Spinal cord (tissue), 10 donors: ENCODE data around the gene IL17D. TPM values are rescaled to one million over a fixed set of nuclear protein-coding genes. Genes with fewer than 3 reads are reported as not detected.

Experiments used
- DNase-seq, 6 donors: peaks; one replicate each; pipeline versions ENCODE4 v3.0.0 to v3.0.0-alpha.2; 2013 to 2015; ENCODE audit warnings: low spot score in 6 of 6, low read depth in 4 of 6
- H3K27ac ChIP-seq: one replicate; pipeline ENCODE4 v1.5.1; 2013; ENCODE audit warnings: low read depth, low read length, control low read depth
- H3K27me3 ChIP-seq: one replicate; pipeline ENCODE4 v1.6.1; 2013; ENCODE audit warnings: low read length; ENCODE audit not compliant: control insufficient read depth, insufficient read depth
- H3K36me3 ChIP-seq: one replicate; pipeline ENCODE4 v1.6.1; 2013; ENCODE audit warnings: low read length; ENCODE audit not compliant: control insufficient read depth, insufficient read depth
- H3K4me1 ChIP-seq: one replicate; pipeline ENCODE4 v1.6.1; 2013; ENCODE audit warnings: low read length; ENCODE audit not compliant: control insufficient read depth, insufficient read depth
- H3K4me3 ChIP-seq: one replicate; pipeline ENCODE4 v1.5.1; 2013; ENCODE audit warnings: low read depth, low read length, control low read depth
- H3K9me3 ChIP-seq: one replicate; pipeline ENCODE4 v1.6.1; 2013; ENCODE audit warnings: low read length; ENCODE audit not compliant: control insufficient read depth, insufficient read depth
- WGBS: methylation state at CpG from one replicate; pipeline ENCODE4 v1.1.5; 2013; ENCODE audit warnings: missing lambda C conversion rate; ENCODE audit not compliant: insufficient coverage; 5-methylcytosine and 5-hydroxymethylcytosine counted together
- long read RNA-seq, 4 donors: transcript quantifications; one replicate each; lab custom pipeline, GENCODE V29; 2026
- polyA plus RNA-seq, 2 donors: library from polyadenylated mRNA; unstranded; fragments of 120-200 nt; gene quantifications; one replicate each; pipeline ENCODE4 v1.2.1, GENCODE V29; 2013; ENCODE audit not compliant: insufficient read length in 2 of 2
- total RNA-seq, 2 donors: library from RNA; depleted of rRNA in 1 of 2; stranded (reverse); fragments of 120-200 nt in 1 of 2; fragments of >200 nt in 1 of 2; gene quantifications; one replicate each; pipeline versions ENCODE4 v1.2.3 to v1.2.4, GENCODE V29; 2013 to 2014
- donor health status: healthy.

The IL17D gene, protein sequence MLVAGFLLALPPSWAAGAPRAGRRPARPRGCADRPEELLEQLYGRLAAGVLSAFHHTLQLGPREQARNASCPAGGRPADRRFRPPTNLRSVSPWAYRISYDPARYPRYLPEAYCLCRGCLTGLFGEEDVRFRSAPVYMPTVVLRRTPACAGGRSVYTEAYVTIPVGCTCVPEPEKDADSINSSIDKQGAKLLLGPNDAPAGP
- 10 to 100 TPM; 19.8 to 30.2 TPM for total RNA-seq
- polyA plus RNA-seq, result 10 to 100 TPM; 76.7 to 94.7 TPM
- long read RNA-seq, donor 1, partial matches to known transcripts, result 26 of 34 reads
- long read RNA-seq, donor 1, other reads (novel, unspliced or antisense), result 8 of 34 reads
- long read RNA-seq, donor 2, partial matches to known transcripts, result 13 of 18 reads
- long read RNA-seq, donor 2, other reads (novel, unspliced or antisense), result 5 of 18 reads
- long read RNA-seq, donor 3, partial matches to known transcripts, result 22 of 25 reads
- long read RNA-seq, donor 3, other reads (novel, unspliced or antisense), result 0 of 25 reads
- long read RNA-seq, donor 4, partial matches to known transcripts, result 25 of 39 reads
- long read RNA-seq, donor 4, other reads (novel, unspliced or antisense), result 14 of 39 reads

GRCh38 chr13:20702915-20703779 is at the start of gene IL17D:
Gene IL17D, plus strand, starts transcription at chr13:20703699. Its CDS starts 303 bp downstream, at chr13:20704002.
- peak in 3 of 6 donors; percentile 33 to 79 (median 77) for DNase-seq
- no peaks in the 10 kb centered on the region for H3K27me3 ChIP-seq
- H3K4me1 ChIP-seq, result peaks cover 10% of the 10 kb centered on the region
- WGBS, result under 1% methylated on average over 93 of the region's 94 CpGs
- H3K27ac ChIP-seq, result peak within 1 kb of the TSS; percentile 83
- H3K36me3 ChIP-seq, result peaks cover 11% of the 10 kb centered on the region
- H3K4me3 ChIP-seq, result peak within 1 kb of the TSS; percentile 61
- H3K9me3 ChIP-seq, result no peaks in the 10 kb centered on the region

DNA sequence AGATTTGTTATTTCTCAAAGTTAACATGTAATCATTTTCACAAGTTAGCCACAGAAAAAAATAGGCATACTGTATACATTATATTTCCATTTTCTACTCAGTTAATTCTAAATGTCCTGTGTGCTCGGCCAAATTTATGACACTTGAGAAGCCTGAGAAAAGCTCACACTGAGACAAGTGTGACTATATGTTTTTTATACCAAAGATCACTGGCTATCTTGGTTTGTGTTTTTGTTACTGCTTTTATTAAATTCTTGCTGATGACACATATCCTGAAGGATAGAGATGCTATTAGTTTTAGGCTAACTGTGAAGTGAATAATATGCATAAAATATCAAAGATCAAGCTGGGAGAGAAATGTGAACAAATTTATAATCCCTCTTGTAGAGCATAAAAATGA is 49.3 kb upstream of the IL17D start:
- Histone ChIP-seq H3K36me3 (no peaks in the 10 kb centered on the region), H3K27ac (no peak overlapping the region), H3K27me3 (no peaks in the 10 kb centered on the region), H3K9me3 (no peaks in the 10 kb centered on the region), H3K4me3 (no peak overlapping the region), H3K4me1 (no peaks in the 10 kb centered on the region)
- DNase-seq, result no peak
- WGBS, result no CpG with 5 or more reads among the region's 1 CpG

- H3K9me3 ChIP-seq, result no peaks in the 10 kb centered on the region
- no peak for DNase-seq
- no peak overlapping the region for H3K4me3 ChIP-seq
- H3K4me1 ChIP-seq, result no peaks in the 10 kb centered on the region
- peaks cover 5% of the 10 kb centered on the region for H3K36me3 ChIP-seq
- H3K27me3 ChIP-seq, result no peaks in the 10 kb centered on the region
- 100% methylated on average over 1 of the region's 5 CpGs for WGBS
- no peak overlapping the region for H3K27ac ChIP-seq
Observed at GRCh38 chr13:20658451-20659040, 45.0 kb upstream of the IL17D start.

DNA sequence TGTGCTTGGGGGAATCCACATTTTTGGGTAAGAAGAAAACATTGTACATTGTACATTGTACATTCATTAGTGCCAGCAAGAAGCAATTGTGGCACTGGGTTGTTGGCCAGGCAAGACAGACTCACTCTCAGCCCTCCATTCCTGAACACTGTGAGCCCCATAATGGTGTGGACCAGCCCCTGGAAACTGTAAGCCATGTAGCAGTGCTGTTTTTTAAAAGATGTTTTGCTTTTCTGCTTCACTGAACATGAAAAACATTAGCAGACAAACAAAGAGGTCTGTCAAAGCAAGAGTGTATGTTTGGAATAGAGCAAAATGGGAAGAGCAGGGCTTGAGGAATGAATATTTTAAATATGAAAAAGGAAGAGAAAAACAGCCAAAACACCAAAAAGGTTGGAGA is 39.1 kb upstream of the IL17D start:
- peak in 3 of 6 donors; percentile 4 to 75 (median 34) for DNase-seq
- Histone ChIP-seq H3K9me3 (no peaks in the 10 kb centered on the region), H3K4me3 (no peak overlapping the region), H3K27ac (no peak overlapping the region), H3K4me1 (peaks cover 16% of the 10 kb centered on the region), H3K27me3 (no peaks in the 10 kb centered on the region), H3K36me3 (peaks cover 5% of the 10 kb centered on the region)

DNA sequence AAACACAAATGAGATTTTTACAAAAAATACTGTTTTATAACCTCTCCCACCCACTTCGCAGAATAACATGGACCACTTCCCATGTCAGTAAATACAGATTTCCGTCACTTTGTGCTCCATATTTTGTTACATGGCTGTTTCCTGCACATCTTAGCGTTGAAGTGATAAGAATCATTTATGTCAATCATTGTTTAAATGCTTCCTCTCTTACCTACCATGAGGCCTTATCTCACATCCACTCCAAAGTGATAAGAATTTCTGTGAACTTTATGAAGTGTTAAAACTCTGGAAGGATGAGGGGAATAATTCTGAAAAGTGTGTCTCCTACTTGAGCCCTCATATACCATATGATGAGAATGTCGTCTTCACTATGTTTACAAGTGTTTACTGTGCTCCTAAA is 36.6 kb upstream of the IL17D start:
- no peak overlapping the region for H3K27ac ChIP-seq
- 100% methylated on average over 1 of the region's 4 CpGs for WGBS
- H3K27me3 ChIP-seq, result no peaks in the 10 kb centered on the region
- no peaks in the 10 kb centered on the region for H3K36me3 ChIP-seq
- DNase-seq, result no peak
- H3K4me1 ChIP-seq, result peaks cover 16% of the 10 kb centered on the region
- H3K4me3 ChIP-seq, result no peak overlapping the region
- H3K9me3 ChIP-seq, result no peaks in the 10 kb centered on the region

DNA sequence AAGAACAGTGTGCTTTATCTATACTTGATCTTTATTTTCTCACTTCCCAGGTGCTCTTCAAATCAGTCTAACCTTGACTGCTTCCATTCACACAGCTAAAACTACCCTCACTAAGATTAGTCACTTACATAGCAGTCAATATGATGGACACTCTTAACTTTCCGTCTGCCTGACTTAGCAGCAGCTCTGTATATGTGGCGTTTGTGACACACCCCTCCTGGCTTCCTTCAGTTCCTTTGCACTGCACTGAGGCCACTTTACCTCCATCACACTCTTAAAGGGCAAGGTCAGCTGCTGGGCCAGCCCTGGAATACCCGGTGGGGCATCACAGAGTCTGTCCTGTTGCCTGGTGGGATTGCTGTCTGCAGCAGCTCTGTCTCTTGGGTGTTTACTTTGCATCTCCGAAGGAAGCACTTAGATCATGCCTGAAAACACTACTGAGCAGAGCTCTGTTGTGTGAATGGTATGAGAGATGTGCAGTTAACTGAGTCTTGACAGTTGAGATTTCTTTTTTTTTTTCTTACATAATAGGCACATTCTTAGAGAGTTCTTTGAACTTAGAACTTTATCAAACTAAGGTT is 35.6 kb upstream of the IL17D start:
- 83% methylated on average over 1 of the region's 4 CpGs for WGBS
- peak overlapping the region; percentile 42 for H3K27ac ChIP-seq
- peaks cover 23% of the 10 kb centered on the region for H3K4me1 ChIP-seq
- no peak overlapping the region for H3K4me3 ChIP-seq
- no peaks in the 10 kb centered on the region for H3K36me3 ChIP-seq
- no peaks in the 10 kb centered on the region for H3K9me3 ChIP-seq
- H3K27me3 ChIP-seq, result no peaks in the 10 kb centered on the region
- DNase-seq, result no peak

GRCh38 chr13:20669162-20669561 is 34.3 kb upstream of the IL17D start:
- 60% methylated on average over 1 of the region's 5 CpGs for WGBS
- Histone ChIP-seq H3K27ac (peak overlapping the region; percentile 64), H3K27me3 (no peaks in the 10 kb centered on the region), H3K4me1 (peaks cover 32% of the 10 kb centered on the region), H3K36me3 (no peaks in the 10 kb centered on the region), H3K9me3 (no peaks in the 10 kb centered on the region), H3K4me3 (no peak overlapping the region)
- no peak for DNase-seq

GRCh38 chr13:20671789-20672188 is 31.7 kb upstream of the IL17D start:
- Histone ChIP-seq H3K4me3 (no peak overlapping the region), H3K9me3 (no peaks in the 10 kb centered on the region), H3K27me3 (no peaks in the 10 kb centered on the region), H3K4me1 (peaks cover 30% of the 10 kb centered on the region), H3K36me3 (no peaks in the 10 kb centered on the region), H3K27ac (no peak overlapping the region)
- peak in 2 of 6 donors; percentile 5 to 75 for DNase-seq
- 56% methylated on average over 1 of the region's 1 CpG for WGBS

GRCh38 chr13:20672772-20673171 is 30.7 kb upstream of the IL17D start:
- WGBS, result no CpG with 5 or more reads among the region's 2 CpGs
- Histone ChIP-seq H3K27me3 (no peaks in the 10 kb centered on the region), H3K9me3 (no peaks in the 10 kb centered on the region), H3K27ac (peak overlapping the region; percentile 79), H3K4me3 (no peak overlapping the region), H3K36me3 (no peaks in the 10 kb centered on the region), H3K4me1 (peaks cover 30% of the 10 kb centered on the region)
- DNase-seq, result peak in 1 of 6 donors; percentile 35
